ENCODE measurements around the gene CDCA3. TPM values are rescaled to one million over a fixed set of nuclear protein-coding genes. Genes with fewer than 3 reads are reported as not detected.
A peak's percentile ranks its signal among the peaks of the same experiment; 100 is the strongest.

Gene CDCA3
- total RNA-seq = 1 to 10 TPM in 2 of 4 donors, under 1 TPM in 2; 0.73 to 1.3 (median 0.90) TPM

DNA sequence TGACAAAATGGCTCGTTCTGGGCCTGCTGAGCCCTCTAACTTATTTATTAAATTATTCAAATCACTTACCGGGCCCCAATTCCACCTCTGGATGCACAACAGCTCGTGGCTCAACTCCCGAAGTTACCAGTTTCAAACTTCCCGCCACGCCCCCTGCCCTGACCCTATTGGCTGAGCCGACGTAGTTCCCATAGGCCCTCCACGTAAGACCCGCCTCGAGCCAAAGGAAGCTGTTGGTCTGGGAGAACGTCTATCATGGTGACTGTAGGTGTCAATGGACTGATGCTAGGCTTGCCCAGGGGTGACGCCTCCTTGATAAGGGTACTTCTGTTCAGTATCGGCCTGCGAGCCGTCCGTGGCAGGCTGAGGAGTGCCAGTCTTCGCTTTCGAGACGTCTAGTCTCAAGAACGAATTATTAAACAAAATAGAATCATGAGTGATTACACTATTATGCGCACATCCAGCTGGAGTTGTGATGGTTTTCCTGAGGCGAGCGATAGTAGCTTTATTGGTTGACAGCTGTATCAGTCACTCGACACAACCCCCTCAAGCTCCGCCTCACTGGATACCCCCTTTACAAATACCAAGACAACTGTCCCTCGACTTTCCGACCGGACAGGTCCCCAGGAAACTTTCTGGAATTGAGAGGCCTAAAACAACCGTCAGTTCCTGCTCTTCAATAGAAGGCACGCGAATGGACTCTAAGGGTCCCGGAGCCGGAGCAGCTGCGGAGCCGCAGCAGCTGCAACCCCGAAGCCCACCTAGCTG is at the start of gene CDCA3:
TSS of gene CDCA3 (minus strand) at position 134 of the 768 bp plus-strand sequence. CDS start 334 bp downstream, outside the sequence.
- Histone ChIP-seq H3K4me1 (peaks cover 10 to 12% of the 10 kb centered on the region in 2 donors), H3K36me3 (peaks cover 8 to 9% of the 10 kb centered on the region in 2 donors), H3K27ac (peak within 1 kb of the TSS; percentile 76 to 96 (median 90)), H3K4me3 (replicated peaks in 1 of 3) (peak within 1 kb of the TSS; percentile 9 to 55 (median 24)), H3K27me3 (no peaks in the 10 kb centered on the region), H3K9me3 (no peaks in the 10 kb centered on the region)
- TF ChIP-seq, protein P1, sequence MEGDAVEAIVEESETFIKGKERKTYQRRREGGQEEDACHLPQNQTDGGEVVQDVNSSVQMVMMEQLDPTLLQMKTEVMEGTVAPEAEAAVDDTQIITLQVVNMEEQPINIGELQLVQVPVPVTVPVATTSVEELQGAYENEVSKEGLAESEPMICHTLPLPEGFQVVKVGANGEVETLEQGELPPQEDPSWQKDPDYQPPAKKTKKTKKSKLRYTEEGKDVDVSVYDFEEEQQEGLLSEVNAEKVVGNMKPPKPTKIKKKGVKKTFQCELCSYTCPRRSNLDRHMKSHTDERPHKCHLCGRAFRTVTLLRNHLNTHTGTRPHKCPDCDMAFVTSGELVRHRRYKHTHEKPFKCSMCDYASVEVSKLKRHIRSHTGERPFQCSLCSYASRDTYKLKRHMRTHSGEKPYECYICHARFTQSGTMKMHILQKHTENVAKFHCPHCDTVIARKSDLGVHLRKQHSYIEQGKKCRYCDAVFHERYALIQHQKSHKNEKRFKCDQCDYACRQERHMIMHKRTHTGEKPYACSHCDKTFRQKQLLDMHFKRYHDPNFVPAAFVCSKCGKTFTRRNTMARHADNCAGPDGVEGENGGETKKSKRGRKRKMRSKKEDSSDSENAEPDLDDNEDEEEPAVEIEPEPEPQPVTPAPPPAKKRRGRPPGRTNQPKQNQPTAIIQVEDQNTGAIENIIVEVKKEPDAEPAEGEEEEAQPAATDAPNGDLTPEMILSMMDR (IDR thresholded peaks at IDR 0.05) = no peak
- TF ChIP-seq POLR2A (IDR thresholded peaks at IDR 0.05) = peak in 1 of 2 donors; percentile 86
- WGBS, 2 donors = 0 to 1% methylated on average over 29 to 30 of the region's 37 CpGs
- intact Hi-C loops (cut with DNase I) = no loop called here
- peak; percentile 97 for DNase-seq

DNA sequence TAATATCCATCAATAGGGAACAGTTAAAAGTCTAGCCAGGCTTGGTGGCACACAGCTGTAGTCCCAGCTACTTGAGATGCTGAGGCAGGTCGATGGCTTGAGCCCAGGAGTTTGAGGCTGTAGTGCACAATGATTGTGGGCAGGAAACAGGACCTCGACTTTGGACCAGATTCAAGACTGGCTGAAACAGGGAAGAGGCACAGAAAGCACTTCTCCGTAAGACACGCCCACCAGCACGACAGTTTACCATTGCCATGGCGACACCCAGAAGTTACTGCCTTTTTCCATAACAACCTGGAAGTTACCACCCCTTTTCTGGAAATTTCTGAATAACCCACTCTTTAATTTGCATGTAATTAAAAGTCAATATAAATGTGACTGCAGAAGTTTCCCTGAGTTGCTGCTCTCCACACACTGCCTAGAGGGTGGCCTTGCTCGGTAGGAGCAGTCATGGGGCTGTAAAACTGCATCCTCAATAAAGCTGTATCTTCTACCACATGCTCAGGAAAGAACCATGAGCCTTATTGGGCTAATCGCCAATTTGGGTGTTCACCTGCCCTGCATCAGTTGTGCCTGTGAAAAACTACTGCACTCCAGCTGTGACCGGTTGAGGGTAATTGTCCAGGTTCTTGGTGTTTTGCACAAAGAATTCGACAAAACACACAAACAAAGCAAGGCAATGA is 48.9 kb upstream of the CDCA3 start:
- 48 to 56% methylated on average over 10 of the region's 10 CpGs for WGBS, 2 donors
- DNase-seq = peak; percentile 62 to 68
- TF ChIP-seq POLR2A (IDR thresholded peaks at IDR 0.05) = no peak
- TF ChIP-seq, protein P1 (IDR thresholded peaks at IDR 0.05) = no peak

GRCh38 chr12:6899427-6899826 is 48.3 kb upstream of the CDCA3 start:
- Histone ChIP-seq H3K4me3 (replicated peaks in 1 of 3) (no peak overlapping the region), H3K4me1 (peaks cover 13 to 17% of the 10 kb centered on the region in 2 donors), H3K36me3 (no peaks in the 10 kb centered on the region), H3K27me3 (no peaks in the 10 kb centered on the region), H3K9me3 (no peaks in the 10 kb centered on the region), H3K27ac (no peak overlapping the region)
- no peak for TF ChIP-seq POLR2A (IDR thresholded peaks at IDR 0.05)
- TF ChIP-seq, protein P1 (IDR thresholded peaks at IDR 0.05) = no peak
- WGBS, 2 donors = 69 to 75% methylated on average over 5 of the region's 5 CpGs
- DNase-seq = no peak
- intact Hi-C loops (cut with DNase I) = no loop called here

More for the DNA sequence above, 48.9 kb upstream of the CDCA3 start:
- Histone ChIP-seq H3K4me3 (replicated peaks in 1 of 3) (no peak overlapping the region), H3K4me1 (peaks cover 15 to 19% of the 10 kb centered on the region in 2 donors), H3K27me3 (no peaks in the 10 kb centered on the region), H3K36me3 (no peaks in the 10 kb centered on the region), H3K27ac (peak overlapping the region in 1 of 3 donors; percentile 2), H3K9me3 (no peaks in the 10 kb centered on the region)
- intact Hi-C loops (cut with DNase I) = no loop called here

DNA sequence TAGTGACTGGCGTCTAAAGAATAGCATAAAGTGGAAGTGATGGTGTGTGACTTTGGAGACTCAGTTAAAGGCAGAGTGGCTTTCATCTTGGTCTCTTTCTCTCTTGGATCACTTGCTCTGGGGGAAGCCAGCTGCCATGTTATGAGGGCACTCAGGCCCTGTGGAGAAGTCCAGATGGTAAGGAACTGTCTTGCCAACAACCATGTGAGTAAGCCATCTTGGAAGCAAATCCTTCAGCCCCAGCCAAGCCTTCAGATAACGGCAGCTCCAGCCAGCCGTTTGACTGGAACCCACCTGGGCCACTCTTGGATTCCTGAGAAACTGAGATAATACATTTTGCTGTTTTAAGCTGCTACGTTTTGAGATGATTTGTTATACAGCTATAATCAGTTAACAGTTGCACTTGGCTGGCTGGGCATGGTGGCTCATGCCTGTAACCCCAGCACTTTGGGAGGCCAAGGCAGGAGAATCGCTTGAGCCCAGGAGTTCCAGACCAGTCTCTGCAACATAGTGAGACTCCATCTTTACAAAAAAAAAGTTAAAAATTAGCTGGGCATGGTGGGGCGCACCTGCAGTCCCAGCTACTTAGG is 45.9 kb upstream of the CDCA3 start:
- no peak for TF ChIP-seq POLR2A (IDR thresholded peaks at IDR 0.05)
- TF ChIP-seq, protein P1 (IDR thresholded peaks at IDR 0.05) = no peak
- DNase-seq = no peak
- H3K27ac ChIP-seq = no peak overlapping the region
- intact Hi-C loops (cut with DNase I) = no loop called here
- H3K27me3 ChIP-seq = no peaks in the 10 kb centered on the region
- H3K4me3 ChIP-seq (replicated peaks in 1 of 3) = no peak overlapping the region
- H3K4me1 ChIP-seq = peaks cover 9 to 15% of the 10 kb centered on the region in 2 donors
- 77 to 82% methylated on average over 5 to 6 of the region's 6 CpGs for WGBS, 2 donors
- no peaks in the 10 kb centered on the region for H3K36me3 ChIP-seq
- no peaks in the 10 kb centered on the region for H3K9me3 ChIP-seq

All from thyroid gland (tissue), 4 donors.